Suprapubic skin (tissue), 4 donors: Measurements from ENCODE around the gene IL17B. TPM values are rescaled to one million over a fixed set of nuclear protein-coding genes. Genes with fewer than 3 reads are reported as not detected.

ENCODE experiments used
- DNase-seq, 2 donors: peaks; one replicate each; pipeline ENCODE4 v3.0.0-alpha.2; 2019; ENCODE audit warnings: low spot score in 2 of 2
- H3K27ac ChIP-seq: fragments of 200-600 bp; sonication (generic); one replicate; pipeline ENCODE4 v1.5.1; 2019
- H3K27me3 ChIP-seq: fragments of 200-600 bp; sonication (generic); one replicate; pipeline ENCODE4 v1.5.1; 2019
- H3K36me3 ChIP-seq: fragments of 200-600 bp; sonication (generic); one replicate; pipeline ENCODE4 v1.5.1; 2019
- H3K4me1 ChIP-seq: fragments of 200-600 bp; sonication (generic); one replicate; pipeline ENCODE4 v1.5.1; 2019
- H3K4me3 ChIP-seq: fragments of 200-600 bp; sonication (generic); one replicate; pipeline ENCODE4 v1.5.1; 2019; ENCODE audit warnings: mild to moderate bottlenecking
- H3K9me3 ChIP-seq: fragments of 200-600 bp; sonication (generic); one replicate; pipeline ENCODE4 v1.5.1; 2019
- CTCF ChIP-seq, 2 donors: fragments of 200-600 bp in 1 of 2; fragments of 450-650 bp in 1 of 2; sonication (generic) in 1 of 2; IDR thresholded peaks; one replicate each; pipeline ENCODE4 v1.5.1; 2016 to 2019; ENCODE audit warnings: antibody characterized with exemption in 2 of 2, mild to moderate bottlenecking in 1 of 2, moderate library complexity in 1 of 2
- EP300 ChIP-seq: sonication (generic); formaldehyde crosslinking; IDR thresholded peaks from one replicate; pipeline ENCODE4 v1.6.1; 2017; ENCODE audit warnings: antibody characterized with exemption
- POLR2A ChIP-seq, 2 donors: fragments of 450-650 bp; IDR thresholded peaks; one replicate each; pipeline ENCODE4 v1.6.1; 2017; ENCODE audit warnings: antibody characterized with exemption in 2 of 2, mild to moderate bottlenecking in 2 of 2, moderate library complexity in 2 of 2
- POLR2AphosphoS5 ChIP-seq, 3 donors: sonication (generic); formaldehyde crosslinking; IDR thresholded peaks; one replicate each; pipeline ENCODE4 v1.6.1; 2017; ENCODE audit warnings: antibody characterized with exemption in 3 of 3
- WGBS: methylation state at CpG from one replicate; pipeline ENCODE4 v1.1.5; 2018; 5-methylcytosine and 5-hydroxymethylcytosine counted together
- total RNA-seq, 4 donors: library from RNA; depleted of rRNA; stranded (reverse); fragments of >200 nt; gene quantifications; one replicate each; pipeline ENCODE4 v1.1.0, GENCODE V29; 2016

Gene IL17B
- total RNA-seq, 4 donors from 2014 or later: not detected

GRCh38 chr5:149372932-149373331, 6.2 kb downstream of the IL17B start:
- Histone ChIP-seq H3K36me3 (no peaks in the 10 kb centered on the region), H3K9me3 (no peaks in the 10 kb centered on the region), H3K27me3 (no peaks in the 10 kb centered on the region), H3K4me3 (no peak overlapping the region), H3K27ac (no peak overlapping the region), H3K4me1 (peaks cover 5% of the 10 kb centered on the region)
- TF ChIP-seq POLR2A (IDR thresholded peaks at IDR 0.05): no peak
- no peak for TF ChIP-seq CTCF (IDR thresholded peaks at IDR 0.05)
- no peak for TF ChIP-seq EP300
- no peak for TF ChIP-seq POLR2AphosphoS5 (IDR thresholded peaks at IDR 0.05)
- no peak for DNase-seq
- WGBS: 88% methylated on average over 3 of the region's 3 CpGs

GRCh38 chr5:149372076-149372795, 6.9 kb downstream of the IL17B start:
- H3K9me3 ChIP-seq: no peaks in the 10 kb centered on the region
- no peaks in the 10 kb centered on the region for H3K36me3 ChIP-seq
- H3K4me3 ChIP-seq: no peak overlapping the region
- no peak for TF ChIP-seq POLR2A (IDR thresholded peaks at IDR 0.05)
- no peak for TF ChIP-seq POLR2AphosphoS5 (IDR thresholded peaks at IDR 0.05)
- no peak for TF ChIP-seq EP300
- TF ChIP-seq CTCF (IDR thresholded peaks at IDR 0.05): no peak
- peaks cover 11% of the 10 kb centered on the region for H3K4me1 ChIP-seq
- 68% methylated on average over 4 of the region's 4 CpGs for WGBS
- no peak overlapping the region for H3K27ac ChIP-seq
- DNase-seq: no peak
- H3K27me3 ChIP-seq: no peaks in the 10 kb centered on the region

GRCh38 chr5:149371296-149371962, 7.7 kb downstream of the IL17B start:
- no peaks in the 10 kb centered on the region for H3K9me3 ChIP-seq
- no peak for DNase-seq
- no peaks in the 10 kb centered on the region for H3K36me3 ChIP-seq
- H3K27ac ChIP-seq: no peak overlapping the region
- no peaks in the 10 kb centered on the region for H3K27me3 ChIP-seq
- 47% methylated on average over 11 of the region's 12 CpGs for WGBS
- peaks cover 11% of the 10 kb centered on the region for H3K4me1 ChIP-seq
- no peak overlapping the region for H3K4me3 ChIP-seq
- TF ChIP-seq EP300 (no peak), POLR2AphosphoS5 (IDR thresholded peaks at IDR 0.05) (no peak), CTCF (IDR thresholded peaks at IDR 0.05) (peak; percentile 49 to 80)

- no peak overlapping the region for H3K4me3 ChIP-seq
- 75% methylated on average over 2 of the region's 2 CpGs for WGBS
These were observed 8.2 kb downstream of the IL17B start for GRCh38 chr5:149370878-149371277.

More at GRCh38 chr5:149370878-149371277, 8.2 kb downstream of the IL17B start:
- H3K27ac ChIP-seq: no peak overlapping the region
- no peaks in the 10 kb centered on the region for H3K27me3 ChIP-seq
- TF ChIP-seq POLR2AphosphoS5 (IDR thresholded peaks at IDR 0.05) (no peak), EP300 (no peak), CTCF (IDR thresholded peaks at IDR 0.05) (no peak), POLR2A (IDR thresholded peaks at IDR 0.05) (no peak)
- H3K36me3 ChIP-seq: no peaks in the 10 kb centered on the region
- no peak for DNase-seq
- no peaks in the 10 kb centered on the region for H3K9me3 ChIP-seq
- H3K4me1 ChIP-seq: peaks cover 11% of the 10 kb centered on the region
